DOHH2 (cell line): Measurements from ENCODE around the gene RXFP2.

Experiments
- H3F3A ChIP-seq: fragments of 200-600 bp; sonication (generic), shearing (Covaris generic); 2 replicates; pipeline ENCODE4 v1.6.0; 2016; ENCODE audit warnings: antibody characterized with exemption, mild to moderate bottlenecking; ENCODE audit not compliant: control insufficient read depth, insufficient read depth
- H3K27ac ChIP-seq: fragments of 200-600 bp; sonication (generic); 2 replicates; pipeline ENCODE4 v1.5.1; 2014; ENCODE audit warnings: low read depth, mild to moderate bottlenecking, low read length, moderate library complexity
- H3K27me3 ChIP-seq: fragments of 200-600 bp; sonication (generic); 2 replicates; pipeline ENCODE4 v1.6.1; 2014; ENCODE audit warnings: mild to moderate bottlenecking, low read length, mixed read lengths; ENCODE audit not compliant: control insufficient read depth
- H3K36me3 ChIP-seq: fragments of 200-600 bp; sonication (generic); 2 replicates; pipeline ENCODE4 v1.6.1; 2014; ENCODE audit warnings: mild to moderate bottlenecking, low read length, moderate library complexity, mixed read lengths; ENCODE audit not compliant: control insufficient read depth
- H3K4me1 ChIP-seq: fragments of 200-600 bp; sonication (generic); 2 replicates; pipeline ENCODE4 v1.6.1; 2014; ENCODE audit warnings: mild to moderate bottlenecking, low read length, mixed read lengths; ENCODE audit not compliant: control insufficient read depth
- H3K4me2 ChIP-seq: fragments of 200-600 bp; sonication (generic); 2 replicates; pipeline ENCODE4 v1.6.0; 2014; ENCODE audit warnings: mild to moderate bottlenecking, low read length, moderate library complexity
- H3K4me3 ChIP-seq: fragments of 200-600 bp; sonication (generic); 2 replicates; pipeline ENCODE4 v1.5.1; 2014; ENCODE audit warnings: mild to moderate bottlenecking, low read length, mixed read lengths
- H3K79me2 ChIP-seq: fragments of 200-600 bp; sonication (generic); 2 replicates; pipeline ENCODE4 v1.6.1; 2014; ENCODE audit warnings: mild to moderate bottlenecking, low read length, mixed read lengths; ENCODE audit not compliant: control insufficient read depth
- H3K9me2 ChIP-seq: fragments of 200-600 bp; sonication (generic); replicated peaks from 2 replicates; pipeline ENCODE4 v1.6.1; 2014; ENCODE audit warnings: mild to moderate bottlenecking, low read length, mixed read lengths; ENCODE audit not compliant: control insufficient read depth
- H3K9me3 ChIP-seq: fragments of 200-600 bp; sonication (generic); 2 replicates; pipeline ENCODE4 v1.6.1; 2014; ENCODE audit warnings: antibody characterized with exemption, low read length, mixed read lengths; ENCODE audit not compliant: control insufficient read depth, insufficient read depth
- H4K20me1 ChIP-seq: fragments of 200-600 bp; sonication (generic); 2 replicates; pipeline ENCODE4 v1.6.0; 2014; ENCODE audit warnings: low read depth, mild to moderate bottlenecking, antibody characterized with exemption, low read length, moderate library complexity; ENCODE audit not compliant: control insufficient read depth, insufficient read depth
- CTCF ChIP-seq: fragments of 200-600 bp; sonication (generic); IDR thresholded peaks from one replicate; pipeline ENCODE4 v1.5.1; 2014; ENCODE audit warnings: antibody characterized with exemption, mild to moderate bottlenecking, low read depth, low read length; ENCODE audit not compliant: poor library complexity, severe bottlenecking
- EZH2phosphoT487 ChIP-seq: fragments of 200-600 bp; sonication (generic); IDR thresholded peaks from 2 replicates; pipeline ENCODE4 v1.6.1; 2017; ENCODE audit warnings: borderline replicate concordance, mild to moderate bottlenecking, antibody characterized with exemption, low read length, moderate library complexity, mixed read lengths

Gene RXFP2

GRCh38 chr13:31761951-31762350 is 22.6 kb downstream of the RXFP2 start:
- Histone ChIP-seq H3K27ac (no peak overlapping the region), H3K4me3 (no peak overlapping the region), H3K36me3 (no peaks in the 10 kb centered on the region), H3K27me3 (peaks cover 5% of the 10 kb centered on the region; the same call in 1 of the 2 replicates), H3F3A (no peaks in the 10 kb centered on the region), H4K20me1 (no peaks in the 10 kb centered on the region), H3K9me2 (no peaks in the 10 kb centered on the region), H3K4me2 (no peak overlapping the region), H3K4me1 (no peaks in the 10 kb centered on the region), H3K79me2 (no peaks in the 10 kb centered on the region), H3K9me3 (no peaks in the 10 kb centered on the region)
- TF ChIP-seq EZH2phosphoT487 (no peak), CTCF (no peak)

GRCh38 chr13:31764556-31764955 is 25.2 kb downstream of the RXFP2 start:
- H3K9me2 ChIP-seq = no peaks in the 10 kb centered on the region
- no peaks in the 10 kb centered on the region for H3K9me3 ChIP-seq
- peaks cover 10% of the 10 kb centered on the region; the same call in 1 of the 2 replicates for H3K27me3 ChIP-seq
- H3K4me2 ChIP-seq = no peak overlapping the region
- no peaks in the 10 kb centered on the region for H3K79me2 ChIP-seq
- H3K36me3 ChIP-seq = no peaks in the 10 kb centered on the region
- no peaks in the 10 kb centered on the region for H4K20me1 ChIP-seq
- no peak overlapping the region for H3K4me3 ChIP-seq
- no peaks in the 10 kb centered on the region for H3F3A ChIP-seq
- no peak overlapping the region for H3K27ac ChIP-seq
- TF ChIP-seq CTCF (no peak), EZH2phosphoT487 (no peak)
- H3K4me1 ChIP-seq = no peaks in the 10 kb centered on the region

- no peaks in the 10 kb centered on the region for H4K20me1 ChIP-seq
- no peaks in the 10 kb centered on the region for H3K9me2 ChIP-seq
- no peak overlapping the region for H3K4me3 ChIP-seq
- H3K27ac ChIP-seq = no peak overlapping the region
- no peak overlapping the region for H3K4me2 ChIP-seq
- TF ChIP-seq CTCF = no peak
- TF ChIP-seq EZH2phosphoT487 = no peak
- peaks cover 10% of the 10 kb centered on the region; the same call in 1 of the 2 replicates for H3K27me3 ChIP-seq
- no peaks in the 10 kb centered on the region for H3K79me2 ChIP-seq
- no peaks in the 10 kb centered on the region for H3F3A ChIP-seq
- H3K36me3 ChIP-seq = no peaks in the 10 kb centered on the region
- H3K9me3 ChIP-seq = no peaks in the 10 kb centered on the region
- no peaks in the 10 kb centered on the region for H3K4me1 ChIP-seq
Measured at GRCh38 chr13:31765138-31765785, 25.9 kb downstream of the RXFP2 start.
